HG02870 (cell line): ENCODE results near the gene DEF6.
A peak's percentile ranks its signal among the peaks of the same experiment; 100 is the strongest.

ENCODE experiments used
- ATAC-seq: cut with Tn5 transposase; IDR thresholded peaks from one replicate; pipeline ENCODE4 v1.9.1; 2021; ENCODE audit warnings: mild to moderate bottlenecking, moderate library complexity; ENCODE audit not compliant: unreplicated experiment

DEF6 gene

DNA sequence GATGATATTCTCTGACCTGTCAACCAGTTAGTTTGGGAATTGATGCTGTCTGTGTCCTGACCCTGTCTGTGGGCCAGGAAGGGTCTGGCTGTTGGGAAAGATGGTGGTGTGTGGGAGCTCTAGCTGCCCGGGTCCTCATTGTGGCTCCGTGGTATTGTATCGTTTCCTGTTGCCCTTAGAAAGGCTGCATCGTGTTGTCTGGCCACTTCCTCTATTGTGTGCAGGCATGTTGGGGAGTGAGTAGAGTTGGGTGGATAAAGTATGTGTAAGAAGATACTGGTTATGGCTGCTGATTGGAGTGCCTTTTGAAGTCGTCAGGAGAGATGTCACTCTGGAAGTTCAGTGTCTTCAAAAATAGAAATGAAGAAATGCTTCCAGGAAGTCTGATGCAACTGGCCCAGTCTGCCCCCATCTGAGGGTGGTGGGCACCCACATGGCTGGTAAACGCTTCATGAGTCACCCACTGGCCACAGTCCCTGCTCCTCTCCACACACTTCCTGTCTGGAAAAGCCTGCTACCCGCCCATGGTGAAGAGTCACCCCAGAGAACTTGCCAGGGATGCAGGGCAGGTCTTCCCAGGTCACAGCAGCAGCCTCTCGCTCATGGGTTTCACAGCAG lies 72.6 kb downstream of the DEF6 start:
- peak; percentile 50 for ATAC-seq

GRCh38 chr6:35370785-35371493 lies 73.3 kb downstream of the DEF6 start:
- no peak for ATAC-seq
